Loucy (cell line): ENCODE data around the gene INPP5K.
"Not testable (repeated sequence)": the region's sequence is repeated elsewhere in the genome, so short reads cannot be mapped to it uniquely, and the experiment has no call there.

Source experiments
- H2AFZ ChIP-seq: fragments of 200-600 bp; sonication (generic); 2 replicates; pipeline ENCODE4 v1.6.0; 2016; ENCODE audit warnings: antibody characterized with exemption, mild to moderate bottlenecking, low read length, moderate library complexity
- H3F3A ChIP-seq: fragments of 200-600 bp; 2 replicates; pipeline ENCODE4 v1.6.0; 2016; ENCODE audit warnings: antibody characterized with exemption, low read depth, mild to moderate bottlenecking
- H3K27me3 ChIP-seq: fragments of 200-600 bp; sonication (generic); 2 replicates; pipeline ENCODE4 v1.6.1; 2014; ENCODE audit warnings: low read length, mild to moderate bottlenecking; ENCODE audit not compliant: insufficient read depth, poor library complexity, severe bottlenecking
- H3K36me3 ChIP-seq: fragments of 200-600 bp; sonication (generic); 2 replicates; pipeline ENCODE4 v1.6.1; 2016; ENCODE audit warnings: low read length; ENCODE audit not compliant: insufficient read depth
- H3K4me1 ChIP-seq: fragments of 200-600 bp; sonication (generic); 2 replicates; pipeline ENCODE4 v1.5.1; 2014; ENCODE audit warnings: low read length, mild to moderate bottlenecking; ENCODE audit not compliant: insufficient read depth, poor library complexity, severe bottlenecking
- H3K4me2 ChIP-seq: fragments of 200-600 bp; sonication (generic); 2 replicates; pipeline ENCODE4 v1.6.0; 2014; ENCODE audit warnings: antibody characterized with exemption, low read length, low read depth, mild to moderate bottlenecking; ENCODE audit not compliant: poor library complexity, severe bottlenecking
- H3K4me3 ChIP-seq: fragments of 200-600 bp; sonication (generic); 2 replicates; pipeline ENCODE4 v1.5.1; 2014; ENCODE audit warnings: low read length, mild to moderate bottlenecking, mixed read lengths; ENCODE audit not compliant: poor library complexity, severe bottlenecking
- H3K79me2 ChIP-seq: fragments of 200-600 bp; sonication (generic); 2 replicates; pipeline ENCODE4 v1.6.1; 2014; ENCODE audit warnings: low read length; ENCODE audit not compliant: insufficient read depth
- H3K9ac ChIP-seq: fragments of 200-600 bp; sonication (generic); 2 replicates; pipeline ENCODE4 v1.6.0; 2014; ENCODE audit warnings: mild to moderate bottlenecking, low read depth, low read length, moderate library complexity; ENCODE audit not compliant: poor library complexity, severe bottlenecking
- H3K9me2 ChIP-seq: fragments of 200-600 bp; sonication (generic); replicated peaks from 2 replicates; pipeline ENCODE4 v1.6.1; 2016; ENCODE audit warnings: low read depth, low read length, mixed read lengths
- H3K9me3 ChIP-seq: fragments of 200-600 bp; sonication (generic); 2 replicates; pipeline ENCODE4 v1.6.1; 2014; ENCODE audit warnings: mild to moderate bottlenecking, antibody characterized with exemption, low read length, low read depth; ENCODE audit not compliant: insufficient read depth
- H4K20me1 ChIP-seq: fragments of 200-600 bp; sonication (generic); 2 replicates; pipeline ENCODE4 v1.6.0; 2014; ENCODE audit warnings: antibody characterized with exemption, low read length, mild to moderate bottlenecking; ENCODE audit not compliant: insufficient read depth, poor library complexity, severe bottlenecking
- EZH2phosphoT487 ChIP-seq: fragments of 200-600 bp; IDR thresholded peaks from 2 replicates; pipeline ENCODE4 v1.6.1; 2018; ENCODE audit warnings: antibody characterized with exemption, mild to moderate bottlenecking, moderate library complexity, borderline replicate concordance
- TF ChIP-seq, protein P1 (sequence below): fragments of 200-600 bp; sonication (generic); conservative IDR thresholded peaks from 2 replicates; pipeline ENCODE4 v1.5.1; 2014; ENCODE audit warnings: mild to moderate bottlenecking, antibody characterized with exemption, low read length

INPP5K gene

DNA sequence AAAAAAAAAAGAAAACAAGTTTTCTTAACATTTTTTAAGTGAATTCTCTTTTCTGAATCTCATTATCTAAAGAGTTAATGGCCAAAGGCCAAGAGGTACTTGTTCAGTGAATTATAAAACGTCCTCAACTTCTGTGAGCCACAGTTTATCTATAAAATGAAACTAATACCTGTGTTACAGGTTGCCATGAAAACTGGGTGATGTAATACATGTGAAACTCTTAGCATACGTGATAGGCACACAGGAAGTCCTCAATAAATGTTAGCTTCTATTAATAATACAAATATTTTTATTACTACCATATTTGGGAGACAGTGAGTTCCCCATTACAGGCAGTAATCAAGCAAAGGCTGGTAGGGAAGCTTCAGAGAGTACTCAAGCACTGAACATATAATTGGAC lies 13.5 kb upstream of the INPP5K start:
- no peak for TF ChIP-seq EZH2phosphoT487
- TF ChIP-seq, protein P1, sequence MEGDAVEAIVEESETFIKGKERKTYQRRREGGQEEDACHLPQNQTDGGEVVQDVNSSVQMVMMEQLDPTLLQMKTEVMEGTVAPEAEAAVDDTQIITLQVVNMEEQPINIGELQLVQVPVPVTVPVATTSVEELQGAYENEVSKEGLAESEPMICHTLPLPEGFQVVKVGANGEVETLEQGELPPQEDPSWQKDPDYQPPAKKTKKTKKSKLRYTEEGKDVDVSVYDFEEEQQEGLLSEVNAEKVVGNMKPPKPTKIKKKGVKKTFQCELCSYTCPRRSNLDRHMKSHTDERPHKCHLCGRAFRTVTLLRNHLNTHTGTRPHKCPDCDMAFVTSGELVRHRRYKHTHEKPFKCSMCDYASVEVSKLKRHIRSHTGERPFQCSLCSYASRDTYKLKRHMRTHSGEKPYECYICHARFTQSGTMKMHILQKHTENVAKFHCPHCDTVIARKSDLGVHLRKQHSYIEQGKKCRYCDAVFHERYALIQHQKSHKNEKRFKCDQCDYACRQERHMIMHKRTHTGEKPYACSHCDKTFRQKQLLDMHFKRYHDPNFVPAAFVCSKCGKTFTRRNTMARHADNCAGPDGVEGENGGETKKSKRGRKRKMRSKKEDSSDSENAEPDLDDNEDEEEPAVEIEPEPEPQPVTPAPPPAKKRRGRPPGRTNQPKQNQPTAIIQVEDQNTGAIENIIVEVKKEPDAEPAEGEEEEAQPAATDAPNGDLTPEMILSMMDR: no peak
- Histone ChIP-seq H3K27me3 (no peaks in the 10 kb centered on the region), H2AFZ (no peak overlapping the region), H3K9me3 (no peaks in the 10 kb centered on the region), H3K4me3 (no peak overlapping the region), H3F3A (no peaks in the 10 kb centered on the region), H3K4me1 (peaks cover 4% of the 10 kb centered on the region), H3K9me2 (no peaks in the 10 kb centered on the region), H3K4me2 (no peak overlapping the region), H4K20me1 (no peaks in the 10 kb centered on the region), H3K36me3 (peaks cover 21% of the 10 kb centered on the region; the same call in 1 of the 2 replicates), H3K79me2 (no peaks in the 10 kb centered on the region), H3K9ac (no peak overlapping the region)

DNA sequence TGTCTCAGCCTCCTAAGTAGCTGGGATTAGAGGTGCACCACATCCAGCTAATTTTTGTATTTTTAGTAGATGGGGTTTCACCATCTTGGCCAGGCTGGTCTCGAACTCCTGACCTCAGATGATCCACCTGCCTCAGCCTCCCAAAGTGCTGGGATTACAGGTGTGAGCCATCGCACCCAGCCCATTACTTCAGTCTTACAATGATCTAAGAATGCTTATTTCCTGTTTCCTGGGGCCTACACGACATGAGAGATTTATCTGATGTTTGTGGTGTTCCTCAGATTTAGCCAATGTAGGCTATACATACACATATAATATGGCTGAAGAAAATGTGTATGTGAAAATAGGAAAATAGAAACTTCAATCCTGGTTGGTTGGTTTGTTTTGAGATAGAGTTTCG lies 10.5 kb upstream of the INPP5K start:
- H3K4me1 ChIP-seq, H3K79me2 ChIP-seq, H2AFZ ChIP-seq, H3K36me3 ChIP-seq, H3K27me3 ChIP-seq, H3K9ac ChIP-seq, H3F3A ChIP-seq, H3K9me2 ChIP-seq, H3K4me2 ChIP-seq, H3K9me3 ChIP-seq, H4K20me1 ChIP-seq, H3K4me3 ChIP-seq: not testable (repeated sequence)

DNA sequence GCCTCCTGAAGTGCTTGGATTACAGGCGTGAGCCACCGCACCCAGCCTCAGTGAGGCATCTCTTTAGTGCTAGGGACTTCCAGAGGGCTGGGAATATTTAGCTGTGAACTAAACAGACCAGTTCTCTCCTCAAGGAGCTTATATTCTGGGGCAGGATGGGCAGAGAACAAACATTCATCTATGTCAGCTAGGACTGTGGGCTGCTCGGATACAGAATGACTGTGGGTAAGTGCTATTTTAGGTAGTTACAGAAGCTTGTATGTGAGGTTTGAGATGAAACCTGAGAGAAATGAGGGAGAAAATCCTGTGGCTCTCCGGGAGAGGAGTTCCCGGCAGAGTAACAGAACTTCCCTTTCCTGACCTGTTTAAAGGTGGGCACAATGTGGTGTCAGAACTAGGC lies 6.2 kb upstream of the INPP5K start:
- no peak overlapping the region for H3K4me3 ChIP-seq
- no peaks in the 10 kb centered on the region for H3K27me3 ChIP-seq
- no peaks in the 10 kb centered on the region for H4K20me1 ChIP-seq
- H3K79me2 ChIP-seq: peaks cover 7% of the 10 kb centered on the region; the same call in 1 of the 2 replicates
- no peak overlapping the region for H3K9ac ChIP-seq
- H3K36me3 ChIP-seq: peaks cover 5% of the 10 kb centered on the region; the same call in 1 of the 2 replicates
- no peaks in the 10 kb centered on the region for H3K9me3 ChIP-seq
- no peaks in the 10 kb centered on the region for H3K9me2 ChIP-seq
- H3F3A ChIP-seq: no peaks in the 10 kb centered on the region
- no peak overlapping the region for H3K4me2 ChIP-seq
- peaks cover 8% of the 10 kb centered on the region for H3K4me1 ChIP-seq
- no peak for TF ChIP-seq EZH2phosphoT487
- TF ChIP-seq, protein P1: no peak
- no peak overlapping the region for H2AFZ ChIP-seq

DNA sequence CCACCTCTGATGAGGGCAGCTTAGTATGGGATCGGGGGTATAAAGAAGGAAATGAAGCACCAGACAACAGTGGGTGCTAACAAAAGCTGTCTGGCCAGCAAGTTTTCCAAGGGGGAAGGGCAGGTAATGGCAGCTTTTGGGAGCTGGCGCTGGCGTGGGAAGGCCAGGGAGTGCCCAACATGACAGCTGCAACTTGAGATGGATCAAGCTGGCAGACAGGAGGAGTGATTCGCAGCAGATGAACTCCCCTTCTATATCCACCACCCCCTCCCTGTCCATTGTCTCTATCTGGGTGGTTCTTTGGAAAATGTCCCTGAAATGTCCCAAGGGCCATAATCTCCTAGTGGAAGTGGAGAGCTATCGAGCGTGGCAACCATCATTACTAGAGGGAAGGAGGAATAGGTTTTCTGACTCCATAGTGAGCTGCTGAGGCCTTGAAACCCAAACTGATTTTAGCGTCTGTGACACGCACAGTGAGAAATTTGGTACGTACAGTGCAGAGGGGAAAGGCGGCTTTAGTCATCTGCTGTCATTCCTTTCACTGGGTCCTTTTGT lies 4.8 kb upstream of the INPP5K start:
- Histone ChIP-seq H3K4me3 (no peak overlapping the region), H3K36me3 (peaks cover 5% of the 10 kb centered on the region; the same call in 1 of the 2 replicates), H3F3A (no peaks in the 10 kb centered on the region), H3K4me2 (no peak overlapping the region), H3K4me1 (peaks cover 6% of the 10 kb centered on the region), H3K27me3 (no peaks in the 10 kb centered on the region), H2AFZ (no peak overlapping the region), H3K79me2 (peaks cover 16% of the 10 kb centered on the region; the same call in 1 of the 2 replicates), H3K9me2 (no peaks in the 10 kb centered on the region), H3K9ac (no peak overlapping the region), H4K20me1 (no peaks in the 10 kb centered on the region), H3K9me3 (no peaks in the 10 kb centered on the region)
- TF ChIP-seq, protein P1: no peak
- TF ChIP-seq EZH2phosphoT487: no peak
